ENCODE data around the gene QTRT2.
A peak's percentile ranks its signal among the peaks of the same experiment; 100 is the strongest.

Gene QTRT2

DNA sequence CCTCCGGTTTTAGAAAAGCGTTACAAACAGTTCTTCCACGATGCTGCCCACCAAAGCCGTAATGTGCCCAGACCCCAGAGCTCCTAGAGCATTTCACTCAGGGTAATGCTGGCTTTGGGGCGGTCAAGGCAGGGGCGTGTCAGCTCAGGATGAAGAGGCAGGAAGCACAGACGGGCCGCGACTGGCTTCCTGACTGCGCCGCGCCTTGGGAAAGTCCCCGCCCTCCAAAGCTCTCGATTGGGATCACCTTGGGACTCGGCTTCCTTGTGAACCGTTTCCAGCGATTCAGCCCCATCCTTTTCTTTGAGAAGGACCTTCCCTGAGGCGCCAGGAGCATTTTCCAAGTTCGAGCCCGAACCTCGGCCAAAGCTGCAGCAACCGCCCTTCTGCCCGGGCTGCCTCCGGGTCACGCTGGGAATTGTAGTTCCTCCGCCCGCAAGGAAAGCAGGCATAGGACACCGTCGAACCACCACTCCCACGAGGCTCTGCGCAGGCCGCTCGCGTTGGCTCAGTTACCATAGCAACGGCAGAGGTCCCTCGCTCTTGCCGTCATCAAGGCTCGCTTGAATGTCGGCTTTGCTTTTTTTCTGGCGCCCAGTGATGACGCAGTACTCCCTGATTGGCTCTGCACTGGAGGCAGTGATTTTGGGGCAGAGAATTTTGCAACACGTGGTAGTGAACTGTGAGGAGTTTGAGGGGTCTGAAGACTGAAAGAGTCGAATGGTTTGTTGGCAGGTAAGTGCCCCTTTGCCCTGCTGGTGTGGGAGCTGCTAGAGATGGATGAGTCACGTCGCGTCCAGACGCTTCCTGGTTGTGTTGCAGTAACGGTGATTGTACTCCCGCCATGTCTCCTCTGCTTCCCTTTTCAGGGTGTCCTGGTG lies at the start of gene QTRT2, which contains the start of gene CCDC191:
Gene QTRT2 (plus strand): TSS at position 608 of the 881 bp plus-strand sequence. CDS start 8,521 bp downstream, outside the sequence.
Gene CCDC191 (minus strand): TSS at position 397 of the 881 bp plus-strand sequence. CDS start 60 bp downstream, at position 337.
- Histone ChIP-seq H3K9me3 (ENCODE audit: control insufficient read depth, insufficient read depth, low read depth, low read length) (no peaks in the 10 kb centered on the region), H3K4me3 (ENCODE audit: low read depth, low read length) (peak within 1 kb of the TSS; percentile 86), H3K4me1 (ENCODE audit: control insufficient read depth, insufficient read depth, low read length) (no peaks in the 10 kb centered on the region), H3K36me3 (ENCODE audit: control insufficient read depth in 2 of 2, insufficient read depth in 1 of 2, low read length in 2 of 2) (peaks cover 0 to 12% of the 10 kb centered on the region in 2 experiments; a peak in 1 of 3 replicates), H3K27ac (ENCODE audit: extremely low read depth, low read depth, low read length) (peak within 1 kb of the TSS; percentile 13; the same call in 1 of the 2 replicates)
- ChIA-PET POLR2A (interaction anchor here (0.9 kb wide), 1 partner anchor 9 kb away, joined by 4 read pairs; no protein-coding TSS in a partner anchor), CTCF (no interaction called here)
- TF ChIP-seq ZNF114 (tag by site-specific recombination; IDR thresholded peaks at IDR 0.05), result no peak
- TF ChIP-seq ZNF121 (tag by site-specific recombination; IDR thresholded peaks at IDR 0.05), result no peak
- TF ChIP-seq ZNF585B (tag by site-specific recombination; IDR thresholded peaks at IDR 0.05), result no peak
- TF ChIP-seq ZNF501 (tag by site-specific recombination; IDR thresholded peaks at IDR 0.05), result no peak
- TF ChIP-seq ZNF521 (tag by site-specific recombination; IDR thresholded peaks at IDR 0.05), result no peak
- TF ChIP-seq ZSCAN23 (tag by site-specific recombination; IDR thresholded peaks at IDR 0.05), result no peak
- no peak for TF ChIP-seq ZNF530 (tag by site-specific recombination; IDR thresholded peaks at IDR 0.05; ENCODE audit: low read depth)
- TF ChIP-seq ZNF555 (tag by site-specific recombination; conservative IDR thresholded peaks at IDR 0.05), result no peak
- TF ChIP-seq ZNF670 (tag by site-specific recombination; IDR thresholded peaks at IDR 0.05; ENCODE audit: low read depth), result no peak
- 0 out of 2 replicates have a peak, but pooled peaks have one; percentile 40 for TF ChIP-seq ZBTB21 (tag by site-specific recombination; IDR thresholded peaks at IDR 0.05)
- peak; percentile 41; the same call in 1 of the 2 replicates for TF ChIP-seq ZFP69B (tag by site-specific recombination; IDR thresholded peaks at IDR 0.05)
- TF ChIP-seq, protein P1, sequence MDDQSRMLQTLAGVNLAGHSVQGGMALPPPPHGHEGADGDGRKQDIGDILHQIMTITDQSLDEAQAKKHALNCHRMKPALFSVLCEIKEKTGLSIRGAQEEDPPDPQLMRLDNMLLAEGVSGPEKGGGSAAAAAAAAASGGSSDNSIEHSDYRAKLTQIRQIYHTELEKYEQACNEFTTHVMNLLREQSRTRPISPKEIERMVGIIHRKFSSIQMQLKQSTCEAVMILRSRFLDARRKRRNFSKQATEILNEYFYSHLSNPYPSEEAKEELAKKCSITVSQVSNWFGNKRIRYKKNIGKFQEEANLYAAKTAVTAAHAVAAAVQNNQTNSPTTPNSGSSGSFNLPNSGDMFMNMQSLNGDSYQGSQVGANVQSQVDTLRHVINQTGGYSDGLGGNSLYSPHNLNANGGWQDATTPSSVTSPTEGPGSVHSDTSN (CRISPR knock-in tag; IDR thresholded peaks at IDR 0.05), result no peak
- no peak for TF ChIP-seq FEZF1 (tag by site-specific recombination; IDR thresholded peaks at IDR 0.05)
- TF ChIP-seq ZNF654 (tag by site-specific recombination; IDR thresholded peaks at IDR 0.05; ENCODE audit: low read depth), result no peak
- TF ChIP-seq ZNF292 (tag by site-specific recombination; IDR thresholded peaks at IDR 0.05; ENCODE audit: borderline replicate concordance, low read depth), result no peak
- peak; percentile 77; the same call in 1 of the 2 replicates for TF ChIP-seq SCRT1 (tag by site-specific recombination; IDR thresholded peaks at IDR 0.05; ENCODE audit: borderline replicate concordance)
- peak; percentile 73 for TF ChIP-seq SP3 (tag by site-specific recombination; IDR thresholded peaks at IDR 0.05)
- TF ChIP-seq KLF10 (tag by site-specific recombination; IDR thresholded peaks at IDR 0.05), result 0 out of 2 replicates have a peak, but pooled peaks have one; percentile 12
- TF ChIP-seq, protein P2, sequence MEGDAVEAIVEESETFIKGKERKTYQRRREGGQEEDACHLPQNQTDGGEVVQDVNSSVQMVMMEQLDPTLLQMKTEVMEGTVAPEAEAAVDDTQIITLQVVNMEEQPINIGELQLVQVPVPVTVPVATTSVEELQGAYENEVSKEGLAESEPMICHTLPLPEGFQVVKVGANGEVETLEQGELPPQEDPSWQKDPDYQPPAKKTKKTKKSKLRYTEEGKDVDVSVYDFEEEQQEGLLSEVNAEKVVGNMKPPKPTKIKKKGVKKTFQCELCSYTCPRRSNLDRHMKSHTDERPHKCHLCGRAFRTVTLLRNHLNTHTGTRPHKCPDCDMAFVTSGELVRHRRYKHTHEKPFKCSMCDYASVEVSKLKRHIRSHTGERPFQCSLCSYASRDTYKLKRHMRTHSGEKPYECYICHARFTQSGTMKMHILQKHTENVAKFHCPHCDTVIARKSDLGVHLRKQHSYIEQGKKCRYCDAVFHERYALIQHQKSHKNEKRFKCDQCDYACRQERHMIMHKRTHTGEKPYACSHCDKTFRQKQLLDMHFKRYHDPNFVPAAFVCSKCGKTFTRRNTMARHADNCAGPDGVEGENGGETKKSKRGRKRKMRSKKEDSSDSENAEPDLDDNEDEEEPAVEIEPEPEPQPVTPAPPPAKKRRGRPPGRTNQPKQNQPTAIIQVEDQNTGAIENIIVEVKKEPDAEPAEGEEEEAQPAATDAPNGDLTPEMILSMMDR (tag by site-specific recombination; IDR thresholded peaks at IDR 0.05), result no peak
- TF ChIP-seq MYNN (tag by site-specific recombination; IDR thresholded peaks at IDR 0.05; ENCODE audit: borderline replicate concordance), result peak; percentile 85
- TF ChIP-seq, protein P3, sequence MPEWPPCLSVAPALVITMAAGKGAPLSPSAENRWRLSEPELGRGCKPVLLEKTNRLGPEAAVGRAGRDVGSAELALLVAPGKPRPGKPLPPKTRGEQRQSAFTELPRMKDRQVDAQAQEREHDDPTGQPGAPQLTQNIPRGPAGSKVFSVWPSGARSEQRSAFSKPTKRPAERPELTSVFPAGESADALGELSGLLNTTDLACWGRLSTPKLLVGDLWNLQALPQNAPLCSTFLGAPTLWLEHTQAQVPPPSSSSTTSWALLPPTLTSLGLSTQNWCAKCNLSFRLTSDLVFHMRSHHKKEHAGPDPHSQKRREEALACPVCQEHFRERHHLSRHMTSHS (tag by site-specific recombination; IDR thresholded peaks at IDR 0.05), result no peak
- no peak for TF ChIP-seq ZNF324 (tag by site-specific recombination; IDR thresholded peaks at IDR 0.05)
- TF ChIP-seq ZNF707 (tag by site-specific recombination; IDR thresholded peaks at IDR 0.05), result no peak
- TF ChIP-seq, protein P4, sequence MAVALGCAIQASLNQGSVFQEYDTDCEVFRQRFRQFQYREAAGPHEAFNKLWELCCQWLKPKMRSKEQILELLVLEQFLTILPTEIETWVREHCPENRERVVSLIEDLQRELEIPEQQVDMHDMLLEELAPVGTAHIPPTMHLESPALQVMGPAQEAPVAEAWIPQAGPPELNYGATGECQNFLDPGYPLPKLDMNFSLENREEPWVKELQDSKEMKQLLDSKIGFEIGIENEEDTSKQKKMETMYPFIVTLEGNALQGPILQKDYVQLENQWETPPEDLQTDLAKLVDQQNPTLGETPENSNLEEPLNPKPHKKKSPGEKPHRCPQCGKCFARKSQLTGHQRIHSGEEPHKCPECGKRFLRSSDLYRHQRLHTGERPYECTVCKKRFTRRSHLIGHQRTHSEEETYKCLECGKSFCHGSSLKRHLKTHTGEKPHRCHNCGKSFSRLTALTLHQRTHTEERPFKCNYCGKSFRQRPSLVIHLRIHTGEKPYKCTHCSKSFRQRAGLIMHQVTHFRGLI (tag by site-specific recombination; IDR thresholded peaks at IDR 0.05), result peak; percentile 70
- TF ChIP-seq ZNF184 (tag by site-specific recombination; IDR thresholded peaks at IDR 0.05), result no peak
- peak; percentile 82 for TF ChIP-seq SP2 (tag by site-specific recombination; IDR thresholded peaks at IDR 0.05)
- peak; percentile 85 for TF ChIP-seq ZNF335 (tag by site-specific recombination; conservative IDR thresholded peaks at IDR 0.05)
- no peak for TF ChIP-seq ZFHX2 (tag by site-specific recombination; conservative IDR thresholded peaks at IDR 0.05)
- TF ChIP-seq, protein P5, sequence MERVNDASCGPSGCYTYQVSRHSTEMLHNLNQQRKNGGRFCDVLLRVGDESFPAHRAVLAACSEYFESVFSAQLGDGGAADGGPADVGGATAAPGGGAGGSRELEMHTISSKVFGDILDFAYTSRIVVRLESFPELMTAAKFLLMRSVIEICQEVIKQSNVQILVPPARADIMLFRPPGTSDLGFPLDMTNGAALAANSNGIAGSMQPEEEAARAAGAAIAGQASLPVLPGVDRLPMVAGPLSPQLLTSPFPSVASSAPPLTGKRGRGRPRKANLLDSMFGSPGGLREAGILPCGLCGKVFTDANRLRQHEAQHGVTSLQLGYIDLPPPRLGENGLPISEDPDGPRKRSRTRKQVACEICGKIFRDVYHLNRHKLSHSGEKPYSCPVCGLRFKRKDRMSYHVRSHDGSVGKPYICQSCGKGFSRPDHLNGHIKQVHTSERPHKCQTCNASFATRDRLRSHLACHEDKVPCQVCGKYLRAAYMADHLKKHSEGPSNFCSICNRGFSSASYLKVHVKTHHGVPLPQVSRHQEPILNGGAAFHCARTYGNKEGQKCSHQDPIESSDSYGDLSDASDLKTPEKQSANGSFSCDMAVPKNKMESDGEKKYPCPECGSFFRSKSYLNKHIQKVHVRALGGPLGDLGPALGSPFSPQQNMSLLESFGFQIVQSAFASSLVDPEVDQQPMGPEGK (tag by site-specific recombination; IDR thresholded peaks at IDR 0.05), result peak; percentile 45; the same call in 1 of the 2 replicates
- peak; percentile 98 for TF ChIP-seq SCRT2 (tag by site-specific recombination; IDR thresholded peaks at IDR 0.05)
- 0 out of 2 replicates have a peak, but pooled peaks have one; percentile 36 for TF ChIP-seq ZNF561 (tag by site-specific recombination; IDR thresholded peaks at IDR 0.05; ENCODE audit: borderline replicate concordance)
